Upper lobe of right lung (tissue), 1 donor: Measurements from ENCODE around the gene ATG10. TPM values are rescaled to one million over a fixed set of nuclear protein-coding genes. Genes with fewer than 3 reads are reported as not detected.
"Not testable (repeated sequence)": the region's sequence is repeated elsewhere in the genome, so short reads cannot be mapped to it uniquely, and the experiment has no call there.

Experiments
- ATAC-seq: fragments of 200-7000 bp; cut with Tn5 transposase; one replicate; pipeline ENCODE4 v1.9.1; 2020; ENCODE audit warnings: mild to moderate bottlenecking, moderate library complexity
- DNase-seq: peaks from one replicate; pipeline ENCODE4 v3.0.0-alpha.2; 2020
- H3K27ac ChIP-seq: fragments of 200-600 bp; one replicate; pipeline ENCODE4 v1.8.0; 2022
- H3K27me3 ChIP-seq: fragments of 200-600 bp; one replicate; pipeline ENCODE4 v1.8.0; 2022; ENCODE audit warnings: mild to moderate bottlenecking
- H3K36me3 ChIP-seq: fragments of 200-600 bp; one replicate; pipeline ENCODE4 v1.8.0; 2022
- H3K4me1 ChIP-seq: fragments of 200-600 bp; one replicate; pipeline ENCODE4 v1.8.0; 2022
- H3K4me3 ChIP-seq: fragments of 200-600 bp; one replicate; pipeline ENCODE4 v1.8.0; 2022; ENCODE audit warnings: mild to moderate bottlenecking
- H3K9me3 ChIP-seq: fragments of 200-600 bp; one replicate; pipeline ENCODE4 v1.8.0; 2022
- intact Hi-C: fragments of 100-400 bp; cut with DNase I; formaldehyde crosslinking; loops from one replicate; pipeline ENCODE4 v1.11.0; 2022
- total RNA-seq: library from RNA; stranded (reverse); fragmentation: NEBNext Ultra II Directional; extraction: Animal tissue kit (Norgen Biotek cat#: 25700); gene quantifications from one replicate; pipeline ENCODE4 v1.2.1, GENCODE V29; 2021
- TF ChIP-seq, protein P1 (sequence below): fragments of 200-600 bp; IDR thresholded peaks from one replicate; pipeline ENCODE4 v1.8.0; 2022; ENCODE audit warnings: antibody characterized with exemption
- donor health status: DM: no; HTN: yes; CAD: no; lungs with severe emphysema.

Gene ATG10
- total RNA-seq, 1 donor from 2014 or later, result 3.7 TPM

DNA sequence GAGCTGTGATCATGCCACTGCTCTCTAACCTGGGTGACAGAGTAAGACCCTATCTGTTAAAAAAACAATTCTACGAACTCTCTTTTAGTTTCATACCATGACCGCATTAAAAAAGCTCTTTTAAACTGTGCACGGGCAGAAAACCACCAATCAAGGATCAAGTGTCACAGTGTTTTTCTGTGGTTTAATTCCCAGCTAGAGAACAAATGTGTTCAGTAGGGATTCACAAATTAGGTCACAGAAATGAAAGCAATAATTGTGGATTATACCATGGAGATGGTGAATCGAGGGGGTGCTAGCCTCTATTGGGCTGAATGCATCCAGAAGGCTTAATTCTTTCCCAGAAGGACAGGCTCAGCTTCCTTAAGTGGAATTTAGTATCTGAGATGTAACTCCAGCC, 79.1 kb downstream of the ATG10 start:
- H3K4me3 ChIP-seq, result no peak overlapping the region
- H3K36me3 ChIP-seq, result no peaks in the 10 kb centered on the region
- H3K9me3 ChIP-seq, result no peaks in the 10 kb centered on the region
- no peak for ATAC-seq
- TF ChIP-seq, protein P1, sequence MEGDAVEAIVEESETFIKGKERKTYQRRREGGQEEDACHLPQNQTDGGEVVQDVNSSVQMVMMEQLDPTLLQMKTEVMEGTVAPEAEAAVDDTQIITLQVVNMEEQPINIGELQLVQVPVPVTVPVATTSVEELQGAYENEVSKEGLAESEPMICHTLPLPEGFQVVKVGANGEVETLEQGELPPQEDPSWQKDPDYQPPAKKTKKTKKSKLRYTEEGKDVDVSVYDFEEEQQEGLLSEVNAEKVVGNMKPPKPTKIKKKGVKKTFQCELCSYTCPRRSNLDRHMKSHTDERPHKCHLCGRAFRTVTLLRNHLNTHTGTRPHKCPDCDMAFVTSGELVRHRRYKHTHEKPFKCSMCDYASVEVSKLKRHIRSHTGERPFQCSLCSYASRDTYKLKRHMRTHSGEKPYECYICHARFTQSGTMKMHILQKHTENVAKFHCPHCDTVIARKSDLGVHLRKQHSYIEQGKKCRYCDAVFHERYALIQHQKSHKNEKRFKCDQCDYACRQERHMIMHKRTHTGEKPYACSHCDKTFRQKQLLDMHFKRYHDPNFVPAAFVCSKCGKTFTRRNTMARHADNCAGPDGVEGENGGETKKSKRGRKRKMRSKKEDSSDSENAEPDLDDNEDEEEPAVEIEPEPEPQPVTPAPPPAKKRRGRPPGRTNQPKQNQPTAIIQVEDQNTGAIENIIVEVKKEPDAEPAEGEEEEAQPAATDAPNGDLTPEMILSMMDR, result no peak
- intact Hi-C loops, result no loop called here
- no peaks in the 10 kb centered on the region for H3K4me1 ChIP-seq
- H3K27ac ChIP-seq, result no peak overlapping the region
- DNase-seq, result no peak
- H3K27me3 ChIP-seq, result no peaks in the 10 kb centered on the region

DNA sequence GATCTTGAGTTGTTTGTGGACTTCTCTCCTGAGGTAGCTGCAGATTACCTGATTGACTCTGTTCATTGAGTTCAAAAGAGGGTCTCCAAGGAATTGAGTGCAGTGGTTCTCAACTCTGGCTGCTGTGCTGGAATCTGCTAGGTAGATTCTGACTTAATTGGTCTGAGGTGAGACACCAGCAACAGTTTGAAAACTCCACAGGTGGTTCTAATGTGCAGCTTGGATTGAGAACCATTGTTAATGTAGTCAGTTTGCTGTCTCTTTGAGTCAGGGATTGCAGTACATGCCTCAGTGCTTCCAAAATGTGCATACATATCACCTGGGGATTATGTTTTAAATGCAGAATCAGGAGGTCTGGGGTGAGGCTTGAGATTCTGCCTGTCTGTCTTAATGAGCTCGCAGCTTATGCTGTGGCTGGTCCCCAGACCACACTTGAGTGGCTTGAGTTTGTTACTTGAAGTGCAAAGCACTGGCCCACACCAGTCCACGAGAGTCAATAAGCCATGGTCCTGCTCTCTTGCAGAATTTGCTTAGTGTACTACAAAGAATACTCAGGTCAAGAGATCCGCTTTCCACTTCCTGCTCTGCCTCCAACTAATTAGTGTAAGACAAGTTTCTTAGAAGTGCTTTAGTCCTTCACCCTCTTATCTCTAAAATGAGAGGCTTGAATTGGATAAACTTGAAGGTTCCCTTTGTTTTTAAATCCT, 82.3 kb downstream of the ATG10 start:
- ATAC-seq (peak; percentile 76), DNase-seq (no peak)
- Histone ChIP-seq H3K27me3 (no peaks in the 10 kb centered on the region), H3K9me3 (no peaks in the 10 kb centered on the region), H3K36me3 (no peaks in the 10 kb centered on the region), H3K27ac (no peak overlapping the region), H3K4me1 (no peaks in the 10 kb centered on the region), H3K4me3 (no peak overlapping the region)
- intact Hi-C loops, result no loop called here
- TF ChIP-seq, protein P1, result no peak

DNA sequence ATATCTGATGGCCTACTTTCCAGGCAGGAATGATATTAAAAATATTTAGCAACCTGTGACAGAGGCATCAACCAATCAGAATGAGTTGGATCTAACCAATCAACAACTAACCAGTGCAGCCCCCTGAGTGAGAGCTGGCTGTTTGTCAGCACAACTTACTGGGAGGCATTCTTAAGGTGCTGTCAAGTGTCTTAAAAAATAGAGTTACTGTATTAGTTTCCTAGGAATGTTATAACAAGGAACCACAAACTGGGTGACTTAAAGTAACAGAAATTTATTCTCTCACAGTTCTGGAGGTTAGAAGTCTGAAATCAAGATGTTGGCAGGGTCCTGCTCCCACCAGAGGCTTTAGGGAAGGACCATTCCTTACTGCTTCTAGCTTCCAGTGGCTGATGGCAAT, 85.2 kb downstream of the ATG10 start:
- no peaks in the 10 kb centered on the region for H3K36me3 ChIP-seq
- no peaks in the 10 kb centered on the region for H3K27me3 ChIP-seq
- H3K27ac ChIP-seq, result no peak overlapping the region
- DNase-seq, result no peak
- ATAC-seq, result no peak
- H3K9me3 ChIP-seq, result no peaks in the 10 kb centered on the region
- no peaks in the 10 kb centered on the region for H3K4me1 ChIP-seq
- intact Hi-C loops, result no loop called here
- H3K4me3 ChIP-seq, result no peak overlapping the region
- TF ChIP-seq, protein P1, result no peak

DNA sequence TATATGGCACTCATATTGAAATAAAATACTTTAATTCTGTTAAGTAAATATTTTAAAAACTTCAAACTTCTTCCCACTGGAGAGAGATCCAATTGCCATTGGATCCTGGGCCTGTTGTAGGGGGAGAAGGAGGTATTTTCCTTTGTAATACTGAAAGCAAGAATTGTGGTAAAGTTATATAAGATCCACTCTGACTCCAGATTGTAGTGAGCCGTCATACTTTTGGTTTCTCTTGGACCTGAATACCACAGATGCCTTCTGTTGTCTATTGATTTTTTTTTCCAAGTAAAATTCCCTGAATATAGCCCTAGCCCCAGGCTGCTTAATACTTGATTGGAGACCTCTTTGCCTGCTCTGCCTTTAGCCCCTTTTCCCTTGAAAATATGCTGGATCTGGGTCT, 86.9 kb downstream of the ATG10 start:
- no peak overlapping the region for H3K27ac ChIP-seq
- TF ChIP-seq, protein P1, result no peak
- H3K4me3 ChIP-seq, result no peak overlapping the region
- no peaks in the 10 kb centered on the region for H3K27me3 ChIP-seq
- H3K36me3 ChIP-seq, result no peaks in the 10 kb centered on the region
- ATAC-seq (no peak), DNase-seq (no peak)
- no peaks in the 10 kb centered on the region for H3K4me1 ChIP-seq
- no peaks in the 10 kb centered on the region for H3K9me3 ChIP-seq
- intact Hi-C loops, result no loop called here

DNA sequence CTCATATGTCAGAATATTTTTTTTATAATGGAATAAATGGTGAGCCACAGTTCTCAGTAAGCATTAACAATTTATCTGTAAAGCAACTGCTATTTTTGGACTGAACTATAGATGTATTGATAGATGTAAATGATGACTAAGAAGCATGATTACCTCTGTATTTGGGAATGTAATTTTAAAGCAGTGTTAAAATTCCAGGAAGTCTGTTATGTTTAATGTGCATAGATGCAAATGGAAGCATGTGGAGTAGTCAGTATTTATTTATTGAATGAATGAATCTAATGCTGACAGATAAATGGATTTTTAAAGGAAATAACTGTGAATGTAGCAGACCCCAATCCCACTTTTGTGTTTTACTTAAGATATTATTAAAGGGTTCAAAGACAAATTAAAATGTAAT, 95.0 kb downstream of the ATG10 start:
- intact Hi-C loops, result no loop called here
- H3K9me3 ChIP-seq, result no peaks in the 10 kb centered on the region
- ATAC-seq, result no peak
- no peaks in the 10 kb centered on the region for H3K27me3 ChIP-seq
- TF ChIP-seq, protein P1, result no peak
- DNase-seq, result no peak
- no peaks in the 10 kb centered on the region for H3K36me3 ChIP-seq
- no peaks in the 10 kb centered on the region for H3K4me1 ChIP-seq
- no peak overlapping the region for H3K4me3 ChIP-seq
- H3K27ac ChIP-seq, result no peak overlapping the region

DNA sequence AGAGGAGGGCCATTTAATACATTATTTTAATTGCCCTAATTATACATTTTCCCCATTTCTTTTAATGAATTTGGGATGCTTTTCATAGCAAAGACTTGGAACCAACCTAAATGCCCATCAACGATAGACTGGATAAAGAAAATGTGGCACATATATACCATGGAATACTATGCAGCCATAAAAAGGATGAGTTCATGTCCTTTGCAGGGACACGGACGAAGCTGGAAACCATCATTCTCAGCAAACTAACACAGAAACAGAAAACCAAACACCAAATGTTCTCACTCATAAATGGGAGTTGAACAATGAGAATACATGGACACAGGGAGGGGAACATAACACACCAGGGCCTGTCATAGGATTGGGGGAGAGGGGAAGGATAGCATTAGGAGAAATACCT, 96.2 kb downstream of the ATG10 start:
- H3K4me3 ChIP-seq, H3K4me1 ChIP-seq, ATAC-seq, DNase-seq, H3K27me3 ChIP-seq, intact Hi-C loops, H3K27ac ChIP-seq, H3K9me3 ChIP-seq, H3K36me3 ChIP-seq: not testable (repeated sequence)
